Natural killer cell treated with Interleukin-12 subunit alpha and Interleukin-12 subunit beta and Interleukin-15 and Interleukin-18, amount 100 ng/mL, for 72 hours (primary cell): Measurements from ENCODE around the gene CCDC197. TPM values are rescaled to one million over a fixed set of nuclear protein-coding genes. Genes with fewer than 3 reads are reported as not detected.

Experiments
- ATAC-seq, 2 donors: fragments of 150-1000 bp; cut with Tn5 transposase in 1 of 2; sonication (Bioruptor Pico), chemical (Tn5 transposase) in 1 of 2; 2 replicates each; pipeline ENCODE4 v1.10.0; 2021
- DNase-seq: peaks from one replicate; pipeline ENCODE4 v3.0.0; 2022; ENCODE audit warnings: low spot score
- H3K27ac Mint-ChIP-seq, 2 donors: 1 replicate in 1 of 2; 2 replicates in 1 of 2; pipeline ENCODE4 v1.8.0; 2022; ENCODE audit warnings: mixed read lengths in 2 of 2, mild to moderate bottlenecking in 1 of 2, moderate library complexity in 1 of 2
- H3K27me3 Mint-ChIP-seq, 2 donors: 1 replicate in 1 of 2; 2 replicates in 1 of 2; pipeline ENCODE4 v1.8.0; 2022; ENCODE audit warnings: mixed read lengths in 2 of 2
- H3K36me3 Mint-ChIP-seq: one replicate; pipeline ENCODE4 v1.8.0; 2022; ENCODE audit warnings: mixed read lengths
- H3K4me1 Mint-ChIP-seq, 2 donors: 1 replicate in 1 of 2; 2 replicates in 1 of 2; pipeline ENCODE4 v1.8.0; 2022; ENCODE audit warnings: low read depth in 2 of 2, mixed read lengths in 2 of 2, mild to moderate bottlenecking in 1 of 2
- H3K4me3 Mint-ChIP-seq: one replicate; pipeline ENCODE4 v1.8.0; 2022; ENCODE audit warnings: mixed read lengths
- H3K9me3 Mint-ChIP-seq: 2 replicates; pipeline ENCODE4 v1.8.0; 2022; ENCODE audit warnings: mixed read lengths
- total RNA-seq, 2 donors: library from RNA; stranded (reverse); gene quantifications; one replicate each; pipeline ENCODE4 v1.2.3, GENCODE V29; 2022

CCDC197 gene
- total RNA-seq, 2 donors from 2014 or later, result not detected

DNA sequence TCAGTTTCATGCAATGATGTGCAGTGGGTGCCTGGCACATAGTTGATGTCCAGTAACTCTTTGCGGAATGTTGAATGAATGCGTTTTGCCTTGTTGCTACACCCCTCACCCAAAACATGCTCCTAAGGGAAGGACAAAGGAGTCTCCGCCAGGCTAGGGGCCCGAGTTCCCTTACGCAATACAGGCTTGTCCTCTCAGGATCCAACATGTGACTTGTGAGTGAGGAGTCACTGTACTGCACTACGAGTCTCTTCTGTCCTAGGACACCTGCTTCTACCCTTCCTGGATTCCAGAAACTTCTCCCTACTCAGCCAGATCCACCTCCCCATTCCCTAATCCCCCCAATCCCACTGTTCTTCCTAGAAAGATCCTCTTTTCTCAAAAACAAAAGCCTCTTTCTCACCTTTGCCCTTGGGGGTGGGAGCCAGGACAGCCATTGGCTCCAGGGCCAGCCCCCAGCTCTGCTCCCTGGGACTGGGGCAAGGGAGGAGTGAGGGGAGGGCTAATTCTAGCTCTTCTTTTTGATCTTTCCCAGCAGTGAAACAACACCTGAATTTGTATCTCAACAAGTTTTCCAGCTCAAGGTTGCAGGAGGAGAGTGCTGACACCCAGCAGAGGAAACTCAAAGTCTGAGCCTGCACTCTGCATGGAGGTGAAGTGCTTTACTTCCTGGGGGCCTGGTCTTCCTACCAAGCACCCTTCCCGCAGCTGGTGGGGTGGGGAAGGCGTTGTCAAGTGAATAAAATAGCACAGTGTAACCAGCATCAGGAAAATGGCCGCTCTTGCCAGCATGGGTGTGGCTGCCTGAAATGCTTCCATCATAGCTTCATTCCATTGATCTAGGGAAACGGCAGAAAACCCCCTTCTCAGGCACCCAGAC, 25.7 kb downstream of the CCDC197 start:
- peak; percentile 58 for DNase-seq
- Mint-ChIP-seq H3K9me3 (no peaks in the 10 kb centered on the region), H3K4me3 (no peak overlapping the region)

DNA sequence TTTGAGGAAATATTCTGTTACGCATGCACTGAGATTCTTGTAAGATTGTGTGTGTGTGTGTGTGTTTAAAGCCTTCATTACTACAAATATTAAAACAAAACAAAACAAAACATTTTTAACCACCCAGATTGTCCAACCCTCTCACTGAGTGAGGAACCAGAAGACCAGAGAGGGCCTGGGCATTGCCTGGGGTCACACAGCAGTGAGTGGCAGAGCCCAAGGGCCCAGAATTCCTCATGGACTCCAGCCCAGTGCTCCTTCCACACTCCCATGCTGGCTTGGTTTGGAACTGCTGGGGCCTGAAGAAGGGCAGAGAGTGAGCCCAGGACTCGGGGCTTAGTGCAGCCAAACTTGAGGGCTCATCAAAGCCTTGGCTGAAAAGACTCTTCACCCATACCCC, 27.4 kb downstream of the CCDC197 start:
- Mint-ChIP-seq H3K36me3 (no peaks in the 10 kb centered on the region), H3K4me1 (peaks cover 7 to 14% of the 10 kb centered on the region in 2 donors), H3K9me3 (no peaks in the 10 kb centered on the region), H3K4me3 (no peak overlapping the region), H3K27me3 (peaks cover 12 to 24% of the 10 kb centered on the region in 2 donors), H3K27ac (no peak overlapping the region)
- DNase-seq (no peak), ATAC-seq (no peak)

More for the DNA sequence above, 25.7 kb downstream of the CCDC197 start:
- Mint-ChIP-seq H3K4me1 (peaks cover 4 to 5% of the 10 kb centered on the region in 2 donors), H3K27me3 (peaks cover 15 to 30% of the 10 kb centered on the region in 2 donors), H3K27ac (no peak overlapping the region), H3K36me3 (no peaks in the 10 kb centered on the region)
- ATAC-seq, result no peak

DNA sequence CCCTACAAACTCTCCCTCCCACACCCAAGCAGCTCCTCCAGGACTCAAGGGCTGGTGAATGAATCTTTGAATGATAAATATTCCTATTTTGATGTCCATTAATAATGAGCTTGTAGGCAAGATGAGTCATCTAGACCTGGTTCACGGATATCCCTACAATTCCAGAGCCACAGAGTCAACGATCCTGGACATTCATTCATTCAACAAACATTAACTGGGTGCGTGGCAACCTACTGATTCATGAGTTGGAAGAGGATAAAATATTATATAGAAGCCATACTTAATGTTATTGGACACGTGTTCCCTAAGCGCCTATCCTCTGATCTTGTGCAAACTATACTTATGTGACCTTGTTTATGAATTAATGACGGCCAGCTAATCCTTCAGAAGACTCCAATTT, 28.6 kb downstream of the CCDC197 start:
- H3K9me3 Mint-ChIP-seq, result no peaks in the 10 kb centered on the region
- no peaks in the 10 kb centered on the region for H3K36me3 Mint-ChIP-seq
- DNase-seq (peak; percentile 29), ATAC-seq (no peak)
- H3K27me3 Mint-ChIP-seq, result peaks cover 4 to 18% of the 10 kb centered on the region in 2 donors
- H3K4me1 Mint-ChIP-seq, result peaks cover 7 to 14% of the 10 kb centered on the region in 2 donors
- peak overlapping the region; percentile 71 for H3K4me3 Mint-ChIP-seq
- no peak overlapping the region for H3K27ac Mint-ChIP-seq

DNA sequence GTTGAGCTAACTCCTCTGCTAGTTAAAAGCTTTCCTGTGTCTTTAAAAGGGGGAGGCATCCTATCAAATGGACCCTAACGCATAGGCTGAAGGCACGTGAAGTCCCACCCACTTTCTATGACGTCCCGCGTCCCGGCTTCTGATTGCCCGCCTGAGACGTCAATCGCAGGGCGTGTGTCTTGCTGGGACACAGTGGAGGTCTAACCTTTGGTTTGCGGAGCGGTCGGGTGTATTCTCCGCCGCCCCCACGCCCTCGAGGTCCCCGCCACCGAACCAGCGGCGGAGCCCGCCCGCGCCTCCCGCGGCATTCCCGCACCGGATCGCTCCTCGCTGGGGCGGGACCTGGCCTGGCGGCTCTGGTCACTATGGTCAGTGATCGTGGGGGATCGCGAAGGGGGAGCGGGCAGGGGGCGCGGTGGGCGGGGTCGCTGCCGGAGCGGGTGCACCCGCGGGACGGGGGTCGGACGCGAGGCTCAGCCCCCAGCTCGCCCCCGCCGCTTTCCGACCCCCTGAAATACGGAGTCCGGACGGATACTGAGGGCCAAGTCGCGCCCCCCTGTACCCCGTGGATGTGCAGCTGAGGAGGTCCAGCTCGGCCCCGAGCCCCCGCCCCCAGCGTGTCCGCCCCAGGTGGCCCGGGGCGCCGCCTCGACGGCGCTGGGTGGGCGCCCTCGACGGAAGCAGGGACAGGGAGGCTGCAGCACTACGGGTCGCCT, 29.2 kb downstream of the CCDC197 start, which contains the start of gene OTUB2:
Gene OTUB2 (plus strand): TSS at position 168 of the 716 bp plus-strand sequence. CDS start 198 bp downstream, at position 366.
- Mint-ChIP-seq H3K27ac (no peak within 1 kb of the TSS), H3K4me1 (peaks cover 7 to 14% of the 10 kb centered on the region in 2 donors), H3K9me3 (no peaks in the 10 kb centered on the region), H3K27me3 (peaks cover 0 to 15% of the 10 kb centered on the region in 2 donors), H3K36me3 (no peaks in the 10 kb centered on the region), H3K4me3 (peak within 1 kb of the TSS; percentile 71)
- DNase-seq (peak; percentile 95), ATAC-seq (peak; percentile 98 to 99)

DNA sequence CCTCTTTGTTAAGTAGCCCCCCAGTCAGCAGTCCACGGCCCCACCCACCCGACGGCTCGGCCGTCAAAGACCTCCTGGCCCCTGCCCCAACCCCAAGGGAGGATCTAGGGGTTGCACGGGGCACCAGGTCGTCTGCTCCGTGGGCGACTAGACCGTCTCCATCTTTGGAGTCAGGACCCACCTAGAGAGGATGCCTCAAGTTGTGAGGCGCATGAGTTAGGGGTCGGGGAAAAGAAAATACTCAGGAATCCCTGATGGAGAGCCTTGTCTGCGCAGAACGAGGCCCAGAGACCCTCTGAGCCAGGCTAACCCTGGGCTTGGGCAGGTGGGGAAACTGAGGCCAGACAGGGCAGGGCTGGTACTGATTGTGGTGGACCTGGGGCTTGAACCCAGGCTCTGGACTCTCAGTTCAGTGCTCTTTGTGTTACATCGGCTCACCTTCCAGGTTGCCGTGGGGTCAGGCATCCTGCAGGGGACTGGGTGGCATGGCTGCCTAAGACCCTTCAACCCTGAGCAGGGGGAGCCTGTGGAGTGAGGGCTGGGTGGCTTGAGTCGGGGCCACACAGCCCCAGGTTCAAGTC, 29.9 kb downstream of the CCDC197 start:
- no peaks in the 10 kb centered on the region for H3K9me3 Mint-ChIP-seq
- peaks cover 7 to 14% of the 10 kb centered on the region in 2 donors for H3K4me1 Mint-ChIP-seq
- H3K27me3 Mint-ChIP-seq, result peaks cover 0 to 15% of the 10 kb centered on the region in 2 donors
- no peak overlapping the region for H3K27ac Mint-ChIP-seq
- H3K36me3 Mint-ChIP-seq, result no peaks in the 10 kb centered on the region
- DNase-seq (peak; percentile 54), ATAC-seq (no peak)
- peak overlapping the region; percentile 17 for H3K4me3 Mint-ChIP-seq

DNA sequence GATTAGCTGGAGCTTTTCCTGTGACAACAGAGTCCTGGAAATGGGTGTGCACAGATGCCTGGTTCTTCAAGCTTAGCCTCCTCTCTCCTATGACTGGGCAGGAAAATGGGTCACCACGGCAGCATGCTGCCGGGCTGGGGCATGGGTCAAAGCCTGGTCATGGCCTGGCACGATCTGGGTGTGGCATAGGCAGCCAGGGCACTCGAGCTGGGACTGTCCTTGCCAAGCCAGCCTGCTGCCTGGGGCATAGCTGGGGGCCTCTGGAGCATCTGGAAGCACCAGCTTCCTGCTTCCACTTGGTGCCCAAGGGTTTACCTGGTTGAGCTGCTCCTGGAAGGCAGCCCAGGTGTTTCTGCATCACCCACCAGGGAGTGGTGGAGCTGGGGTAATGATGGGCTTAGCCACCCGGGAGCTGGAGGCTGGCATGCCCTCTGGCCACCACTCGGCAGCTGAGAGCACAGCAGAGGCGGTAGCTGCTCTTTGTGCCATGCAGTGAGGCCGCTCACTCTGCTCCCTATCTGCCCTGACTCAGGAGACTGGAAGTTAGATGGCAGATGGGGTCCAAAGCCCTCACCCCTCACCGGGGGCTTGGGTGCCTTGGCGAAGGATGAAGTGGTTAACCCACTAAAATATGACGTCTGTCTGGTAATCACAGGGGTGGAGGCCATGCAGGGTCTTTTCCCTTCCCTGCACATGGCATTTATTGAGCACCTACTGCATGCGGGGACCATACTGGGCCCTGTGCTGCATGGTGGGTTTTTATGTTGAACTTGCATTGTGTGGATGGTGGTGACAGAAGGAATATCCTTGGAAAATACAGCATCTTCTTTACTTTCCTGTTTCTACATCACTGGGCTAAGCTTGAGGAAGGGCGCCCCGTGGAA, 30.7 kb downstream of the CCDC197 start:
- ATAC-seq (no peak), DNase-seq (peak; percentile 6)
- Mint-ChIP-seq H3K9me3 (no peaks in the 10 kb centered on the region), H3K27ac (peak overlapping the region in 1 of 2 donors; percentile 5), H3K4me3 (peak overlapping the region; percentile 49), H3K4me1 (peaks cover 7 to 14% of the 10 kb centered on the region in 2 donors), H3K36me3 (no peaks in the 10 kb centered on the region), H3K27me3 (peaks cover 0 to 11% of the 10 kb centered on the region in 2 donors)

DNA sequence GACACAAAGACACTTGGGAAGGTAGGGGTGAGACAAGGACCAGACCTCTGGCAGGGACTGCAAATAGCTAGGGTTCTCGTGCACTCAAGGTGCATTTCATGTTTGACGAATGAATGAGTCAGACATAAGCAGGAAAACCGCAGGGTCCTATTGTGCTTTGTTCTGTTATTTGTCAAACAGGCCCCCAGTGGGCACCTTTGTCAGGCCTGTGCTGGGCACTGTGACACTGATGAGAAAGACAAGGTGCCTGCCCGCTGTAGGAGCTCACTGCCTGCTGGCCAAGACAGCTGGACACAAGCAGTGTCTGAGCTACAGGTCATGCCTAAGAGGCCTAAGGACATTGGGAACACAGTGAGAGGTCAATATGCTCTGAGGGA, 31.3 kb downstream of the CCDC197 start:
- Mint-ChIP-seq H3K4me3 (peak overlapping the region; percentile 49), H3K27me3 (peaks cover 0 to 5% of the 10 kb centered on the region in 2 donors), H3K4me1 (peaks cover 7 to 14% of the 10 kb centered on the region in 2 donors), H3K9me3 (no peaks in the 10 kb centered on the region), H3K36me3 (no peaks in the 10 kb centered on the region), H3K27ac (peak overlapping the region in 1 of 2 donors; percentile 5)
- DNase-seq (peak; percentile 37), ATAC-seq (peak in 1 of 2 donors; percentile 32)

DNA sequence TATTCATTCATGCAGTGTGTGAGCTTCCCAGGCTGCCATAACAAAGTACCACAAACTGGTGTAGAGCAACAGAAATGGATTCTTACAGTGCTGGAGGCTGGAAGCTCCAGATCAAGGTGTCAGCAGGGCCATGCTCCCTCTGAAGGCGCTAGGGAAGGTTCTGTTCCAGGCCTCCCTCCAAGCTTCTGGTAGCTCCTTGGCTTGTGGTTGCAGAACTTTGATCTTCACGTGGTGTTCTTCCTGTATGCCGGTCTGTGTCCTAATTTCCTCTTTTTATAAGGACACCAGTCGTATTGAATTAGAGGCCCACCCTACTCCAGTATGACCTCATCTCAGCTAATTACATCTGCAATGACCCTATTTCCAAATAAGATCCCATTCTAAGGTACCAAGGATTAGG, 32.2 kb downstream of the CCDC197 start:
- Mint-ChIP-seq H3K4me1 (peaks cover 7 to 14% of the 10 kb centered on the region in 2 donors), H3K27ac (no peak overlapping the region), H3K4me3 (no peak overlapping the region), H3K27me3 (peaks cover 0 to 2% of the 10 kb centered on the region in 2 donors), H3K36me3 (no peaks in the 10 kb centered on the region), H3K9me3 (no peaks in the 10 kb centered on the region)
- DNase-seq (peak; percentile 25), ATAC-seq (no peak)

DNA sequence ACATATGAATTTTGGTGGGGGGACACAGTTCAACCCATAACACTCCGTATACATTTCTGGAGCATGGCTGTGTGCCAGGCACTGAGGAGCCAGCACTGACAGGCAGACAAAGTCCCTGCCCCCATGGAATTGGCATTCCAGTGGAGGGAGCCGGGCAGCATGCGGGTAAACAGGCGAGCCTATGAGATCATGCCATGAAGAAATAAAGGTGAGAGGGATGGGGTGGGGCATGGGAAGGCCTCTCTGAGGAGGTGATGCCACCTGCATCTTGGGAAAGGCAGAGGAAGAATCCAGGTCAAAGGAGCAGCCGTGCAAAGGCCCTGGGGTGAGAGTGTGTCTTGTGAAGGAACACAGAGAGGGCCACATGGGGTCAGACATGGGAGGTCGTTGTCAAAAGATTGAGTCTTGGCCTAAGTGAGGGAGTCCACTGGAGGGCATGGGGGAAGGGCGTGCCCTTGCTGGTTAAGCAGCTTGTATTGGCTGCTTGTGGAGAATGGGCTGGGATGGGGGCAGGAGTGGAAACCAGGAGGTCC, 32.6 kb downstream of the CCDC197 start:
- Mint-ChIP-seq H3K9me3 (no peaks in the 10 kb centered on the region), H3K27me3 (peaks cover 0 to 2% of the 10 kb centered on the region in 2 donors), H3K4me1 (peaks cover 7 to 14% of the 10 kb centered on the region in 2 donors), H3K36me3 (no peaks in the 10 kb centered on the region), H3K27ac (no peak overlapping the region), H3K4me3 (no peak overlapping the region)
- ATAC-seq (no peak), DNase-seq (peak; percentile 47)

DNA sequence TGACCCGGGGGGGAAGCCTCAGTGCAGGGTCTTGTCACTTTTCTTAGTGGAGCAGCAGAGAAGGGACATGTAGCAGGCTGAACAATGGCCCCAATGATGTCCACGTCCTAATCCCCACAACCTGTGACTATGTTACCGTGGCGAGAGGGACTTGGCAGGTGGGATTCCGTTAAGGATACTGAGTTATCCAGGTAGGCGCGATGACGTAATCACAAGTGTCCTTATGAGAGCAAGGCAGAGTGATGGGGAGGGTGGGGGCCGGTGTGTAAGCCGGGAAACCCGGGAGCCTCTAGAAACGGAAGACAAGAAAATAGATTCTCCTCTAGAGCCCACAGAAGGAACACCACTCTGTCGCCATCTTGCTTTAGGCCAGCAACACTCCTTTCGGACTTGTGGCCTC, 33.5 kb downstream of the CCDC197 start:
- Mint-ChIP-seq H3K4me1 (peaks cover 7 to 14% of the 10 kb centered on the region in 2 donors), H3K9me3 (no peaks in the 10 kb centered on the region), H3K27me3 (peaks cover 0 to 2% of the 10 kb centered on the region in 2 donors), H3K36me3 (no peaks in the 10 kb centered on the region), H3K4me3 (no peak overlapping the region), H3K27ac (no peak overlapping the region)
- peak; percentile 47 for DNase-seq
- ATAC-seq, result no peak

DNA sequence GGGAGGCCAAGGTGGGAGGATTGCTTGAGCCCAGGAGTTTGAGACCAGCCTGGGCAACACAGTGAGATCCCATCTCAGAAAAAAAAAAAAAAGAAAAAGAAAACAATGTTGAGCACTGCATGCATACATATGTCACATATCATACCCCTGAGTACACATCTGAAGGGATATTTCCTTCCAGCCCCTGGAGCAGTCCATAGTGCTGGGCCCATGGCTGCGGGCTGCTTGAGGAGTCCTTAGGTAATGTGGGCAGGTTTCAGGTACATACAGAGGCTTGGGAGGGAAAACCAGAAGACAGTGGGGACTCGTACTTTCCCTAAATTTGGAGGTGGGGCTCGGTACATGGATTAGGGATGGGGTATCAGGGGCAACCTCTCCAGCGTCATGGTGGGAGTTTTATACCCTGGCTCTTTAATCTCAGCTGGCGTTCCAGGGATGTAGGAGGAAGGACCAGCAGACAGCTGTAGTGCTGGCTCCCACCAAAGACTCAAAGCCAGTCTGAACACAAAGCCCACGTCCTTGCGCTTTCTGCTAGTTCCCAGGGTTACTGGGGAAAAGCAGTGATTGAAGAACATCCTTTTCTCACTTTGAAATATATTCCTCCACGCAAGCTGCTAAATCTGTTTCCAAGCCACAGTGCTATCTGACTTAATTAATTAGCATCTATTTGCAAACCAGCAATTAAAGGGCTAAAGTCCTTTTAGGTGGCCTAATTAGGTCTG, 34.2 kb downstream of the CCDC197 start:
- no peak for ATAC-seq
- Mint-ChIP-seq H3K27me3 (peaks cover 0 to 2% of the 10 kb centered on the region in 2 donors), H3K4me3 (no peak overlapping the region), H3K9me3 (no peaks in the 10 kb centered on the region), H3K36me3 (no peaks in the 10 kb centered on the region), H3K4me1 (peaks cover 3 to 9% of the 10 kb centered on the region in 2 donors), H3K27ac (no peak overlapping the region)
- DNase-seq, result no peak

DNA sequence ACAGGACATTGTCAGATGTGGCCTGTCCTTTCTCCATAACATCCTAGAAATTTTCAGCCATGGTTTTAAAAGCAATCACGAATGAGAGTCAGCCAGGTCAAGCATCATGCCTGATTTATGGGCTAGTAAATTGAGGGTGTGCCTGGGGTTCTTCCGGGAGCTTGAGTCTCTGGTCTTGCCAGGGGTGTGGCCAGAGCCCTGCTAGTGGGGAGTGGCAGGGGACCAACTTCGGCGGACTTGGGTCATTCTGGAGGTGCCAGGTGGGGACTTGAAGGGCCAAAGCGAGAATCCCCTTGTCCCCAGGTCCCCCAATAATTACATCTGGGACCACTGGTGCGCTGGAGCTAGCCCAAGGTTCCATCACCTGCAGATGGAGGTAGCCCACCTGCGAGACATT, 34.8 kb downstream of the CCDC197 start:
- Mint-ChIP-seq H3K9me3 (no peaks in the 10 kb centered on the region), H3K4me1 (peaks cover 6 to 14% of the 10 kb centered on the region in 2 donors), H3K4me3 (no peak overlapping the region), H3K27me3 (peaks cover 0 to 2% of the 10 kb centered on the region in 2 donors), H3K27ac (no peak overlapping the region), H3K36me3 (no peaks in the 10 kb centered on the region)
- DNase-seq (no peak), ATAC-seq (no peak)
